GM08714 (cell line): Measurements from ENCODE around the gene YIPF2.

Source experiments
- H3K4me3 ChIP-seq: fragments of 200-500 bp; sonication (Bioruptor generic); 2 replicates; pipeline ENCODE4 v1.5.1; 2014; ENCODE audit warnings: mild to moderate bottlenecking, low read length, inconsistent platforms
- ZNF274 ChIP-seq: IDR thresholded peaks from 2 replicates; pipeline ENCODE4 v1.6.1; 2012; ENCODE audit warnings: mild to moderate bottlenecking, low read depth, low read length

YIPF2 gene

DNA sequence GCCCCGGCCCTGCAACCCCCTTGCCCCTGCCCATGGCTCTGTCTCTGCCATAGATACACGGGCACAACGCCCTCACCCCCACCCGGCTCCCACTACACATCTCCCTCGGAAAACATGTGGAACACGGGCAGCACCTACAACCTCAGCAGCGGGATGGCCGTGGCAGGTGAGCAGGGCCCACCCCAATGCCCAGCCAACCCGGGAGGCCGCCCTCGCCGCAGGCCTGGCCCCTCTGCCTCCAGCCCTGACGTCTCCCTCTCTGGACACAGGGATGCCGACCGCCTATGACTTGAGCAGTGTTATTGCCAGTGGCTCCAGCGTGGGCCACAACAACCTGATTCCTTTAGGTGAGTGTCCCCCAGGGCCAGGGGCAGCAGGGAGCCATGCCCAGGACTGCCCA is 7.7 kb downstream of the YIPF2 start:
- TF ChIP-seq ZNF274: no peak
- H3K4me3 ChIP-seq: no peak overlapping the region

DNA sequence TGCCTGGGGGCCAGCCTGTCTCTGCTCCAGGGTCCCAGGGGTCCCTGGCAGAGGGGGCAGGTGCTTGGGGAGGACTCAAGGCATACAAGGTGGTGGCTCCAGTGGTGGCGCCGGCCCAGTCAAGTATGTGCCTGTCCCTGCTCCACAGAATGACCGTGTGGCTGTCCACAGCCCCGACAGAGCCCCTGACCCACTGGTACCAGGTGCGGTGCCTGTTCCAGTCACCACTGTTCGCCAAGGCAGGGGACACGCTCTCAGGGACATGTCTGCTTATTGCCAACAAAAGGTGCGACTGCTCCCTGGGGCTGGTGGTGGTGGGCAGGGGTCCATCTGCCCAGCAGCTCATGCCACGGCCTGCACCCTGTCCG is 8.2 kb downstream of the YIPF2 start:
- H3K4me3 ChIP-seq: no peak overlapping the region
- TF ChIP-seq ZNF274: no peak

DNA sequence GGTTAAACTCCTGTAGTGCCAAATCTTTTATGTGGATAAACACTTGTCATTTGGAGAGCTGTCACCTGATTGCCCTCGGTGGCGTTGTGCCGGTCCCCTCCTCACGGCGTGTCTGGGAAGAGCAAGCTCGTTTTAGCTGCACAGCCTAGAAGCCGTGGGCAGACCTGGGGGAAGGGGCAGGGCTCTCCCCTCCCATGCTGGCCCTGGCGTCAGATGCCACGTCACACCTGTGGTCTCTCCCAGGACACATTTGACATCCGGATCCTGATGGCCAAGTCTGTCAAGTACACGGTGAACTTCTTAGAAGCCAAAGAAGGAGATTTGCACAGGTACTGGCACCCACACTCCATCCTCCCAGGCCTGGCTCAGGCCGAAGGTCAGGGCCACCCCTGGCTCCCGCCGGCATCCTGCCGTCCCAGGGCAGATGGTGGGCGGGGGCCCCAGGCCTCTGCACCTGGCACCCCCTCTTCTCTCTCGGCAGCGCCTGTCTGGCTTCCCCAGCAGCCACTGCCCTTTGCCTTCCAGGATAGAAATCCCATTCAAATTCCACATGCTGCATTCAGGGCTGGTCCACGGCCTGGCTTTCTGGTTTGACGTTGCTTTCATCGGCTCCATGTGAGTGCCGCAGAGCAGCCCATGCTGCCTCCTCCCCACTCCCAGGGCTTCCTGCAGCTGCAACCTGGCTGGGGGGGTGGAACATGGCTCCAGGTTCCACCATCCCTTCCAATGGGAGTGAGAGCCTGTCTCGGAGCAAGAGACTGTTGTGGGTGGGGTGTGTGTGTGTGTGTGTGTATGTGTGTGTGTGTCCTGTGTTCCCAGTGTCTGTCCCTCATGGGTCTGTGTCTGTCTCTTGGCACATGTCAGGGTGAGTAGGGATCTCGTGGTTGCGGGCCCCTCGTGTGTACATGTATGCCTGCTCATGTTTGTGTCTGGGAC is 8.8 kb downstream of the YIPF2 start:
- H3K4me3 ChIP-seq: no peak overlapping the region
- no peak for TF ChIP-seq ZNF274

DNA sequence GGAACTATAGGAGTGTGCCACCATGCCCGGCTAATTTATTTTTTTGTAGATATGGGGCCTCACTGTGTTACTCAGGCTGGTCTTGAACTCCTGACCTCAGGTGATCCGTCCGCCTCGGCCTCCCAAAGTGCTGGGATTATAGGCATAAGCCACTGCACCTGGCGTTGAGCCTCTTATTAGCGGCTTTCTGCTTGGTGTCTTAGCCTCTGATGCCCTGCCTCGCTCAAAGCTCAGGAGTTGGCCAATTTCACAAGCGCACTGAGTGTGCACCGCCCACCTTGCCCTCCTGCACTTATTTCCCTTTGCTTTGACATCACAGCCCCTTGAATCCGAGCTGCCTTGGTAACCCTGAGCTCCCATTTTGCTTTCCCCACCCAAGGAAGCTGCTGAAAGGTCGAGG is 10.1 kb downstream of the YIPF2 start:
- no peak overlapping the region for H3K4me3 ChIP-seq
- no peak for TF ChIP-seq ZNF274

DNA sequence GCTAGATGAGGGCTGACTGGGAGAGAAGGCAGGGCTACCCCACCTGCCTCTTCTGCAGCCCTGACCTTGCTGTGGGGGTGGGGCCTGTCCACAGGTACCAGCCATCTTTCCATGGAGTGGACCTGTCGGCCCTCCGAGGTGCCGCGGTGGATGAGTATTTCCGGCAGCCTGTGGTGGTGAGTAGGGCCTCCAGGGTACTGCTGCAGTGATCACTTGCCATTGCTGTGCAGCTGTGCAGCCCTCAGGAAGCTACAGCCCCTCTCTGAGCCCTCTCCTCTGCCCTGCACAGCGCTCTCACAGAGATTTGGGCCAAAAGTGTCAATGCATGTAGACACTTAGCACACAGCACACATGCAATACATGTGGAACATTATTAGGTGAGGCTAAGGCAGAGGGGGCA is 11.8 kb downstream of the YIPF2 start:
- no peak for TF ChIP-seq ZNF274
- H3K4me3 ChIP-seq: no peak overlapping the region

DNA sequence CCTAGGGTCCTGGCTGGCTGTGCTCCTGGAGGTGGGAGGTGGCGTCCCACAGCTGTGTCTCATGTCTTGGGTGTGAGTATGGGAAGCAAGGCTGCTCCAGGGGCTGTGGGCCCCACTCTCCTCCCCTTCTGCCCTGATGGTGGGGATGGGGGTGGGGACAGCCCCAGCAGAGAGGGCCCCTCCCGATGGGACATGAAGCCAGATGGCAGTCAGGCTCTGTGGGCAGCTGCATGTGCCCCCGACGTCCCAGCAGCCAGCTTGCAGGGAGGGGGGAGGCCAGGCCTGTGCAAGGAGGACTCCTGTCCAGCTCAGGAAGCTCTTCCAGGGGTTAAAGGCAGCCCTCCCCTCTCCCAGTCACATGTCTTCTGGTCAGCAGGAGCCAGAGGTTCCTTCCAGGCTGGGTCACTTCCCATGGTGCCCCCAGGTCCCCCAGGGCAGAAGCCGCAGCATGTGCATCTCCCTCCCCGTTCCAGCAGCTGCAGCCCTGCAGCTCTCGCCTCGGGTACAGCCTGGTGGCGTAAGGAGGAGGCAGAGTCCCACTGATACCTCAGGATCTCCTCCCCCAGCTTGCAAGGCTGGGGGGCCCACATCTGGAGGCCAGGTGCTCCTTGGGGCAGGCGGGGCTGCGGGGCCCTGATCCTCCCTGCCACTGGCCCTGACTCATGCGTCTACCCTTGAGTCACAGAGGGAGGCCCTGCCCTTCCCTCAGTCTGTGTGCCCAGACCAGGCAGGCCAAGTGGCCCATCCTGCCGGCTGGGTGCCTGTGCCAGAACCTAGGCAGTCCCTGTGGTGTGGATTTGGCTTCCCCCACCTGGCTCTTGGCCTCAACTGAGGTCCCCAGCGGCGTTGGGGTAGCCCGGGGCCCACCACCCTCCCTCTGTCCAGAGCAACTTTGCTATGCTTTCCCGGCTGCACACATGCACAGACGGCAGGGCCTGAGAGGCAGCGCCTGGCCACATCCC is 13.0 kb downstream of the YIPF2 start:
- no peak for TF ChIP-seq ZNF274
- no peak overlapping the region for H3K4me3 ChIP-seq

DNA sequence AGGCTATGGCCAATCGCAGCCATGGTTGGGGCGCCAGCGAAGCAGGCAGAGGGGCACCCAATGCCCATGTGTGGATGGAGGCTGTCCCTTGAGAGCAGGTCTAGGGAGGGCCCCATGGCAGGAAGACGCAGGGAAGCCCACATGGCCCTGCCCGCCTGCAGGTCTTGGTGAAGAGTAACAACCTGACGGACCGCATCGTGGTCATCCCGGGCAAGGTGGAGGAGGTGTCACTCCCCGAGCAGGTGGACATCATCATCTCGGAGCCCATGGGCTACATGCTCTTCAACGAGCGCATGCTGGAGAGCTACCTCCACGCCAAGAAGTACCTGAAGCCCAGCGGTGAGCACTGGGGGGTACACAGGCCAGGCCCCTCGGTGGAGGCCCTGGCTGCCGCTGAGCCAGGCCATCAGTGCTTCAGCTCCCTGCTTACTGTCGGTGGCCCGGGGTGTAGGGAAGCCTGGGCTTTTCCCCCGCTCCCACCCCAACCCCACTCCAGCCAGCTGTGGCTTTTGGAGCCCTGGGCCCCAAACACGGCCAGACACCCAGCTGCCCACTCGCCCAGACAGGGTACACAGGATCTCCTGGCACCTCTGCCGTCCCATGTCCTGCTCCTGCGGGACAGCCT is 14.6 kb downstream of the YIPF2 start:
- no peak for TF ChIP-seq ZNF274
- H3K4me3 ChIP-seq: no peak overlapping the region

DNA sequence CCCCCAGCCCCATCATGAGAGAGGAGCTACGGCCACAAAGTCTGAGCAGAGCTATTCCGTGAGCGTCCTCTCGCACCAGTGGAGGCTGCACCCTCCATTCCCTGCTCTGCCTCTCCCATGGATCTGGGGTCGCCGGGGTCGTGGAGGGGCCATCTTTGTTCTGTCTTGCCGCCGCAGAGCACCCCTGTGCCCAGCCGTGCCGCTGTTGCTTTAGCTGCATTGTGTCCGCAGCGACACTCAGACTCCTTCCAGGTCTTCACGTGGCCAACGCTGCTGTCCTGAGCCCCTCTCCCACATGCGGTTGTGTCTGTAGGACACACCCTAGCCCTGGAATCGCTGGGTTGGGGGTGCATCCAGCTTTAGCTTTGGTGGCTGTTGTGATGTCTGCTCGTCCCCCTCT is 15.8 kb downstream of the YIPF2 start:
- no peak for TF ChIP-seq ZNF274
- no peak overlapping the region for H3K4me3 ChIP-seq

DNA sequence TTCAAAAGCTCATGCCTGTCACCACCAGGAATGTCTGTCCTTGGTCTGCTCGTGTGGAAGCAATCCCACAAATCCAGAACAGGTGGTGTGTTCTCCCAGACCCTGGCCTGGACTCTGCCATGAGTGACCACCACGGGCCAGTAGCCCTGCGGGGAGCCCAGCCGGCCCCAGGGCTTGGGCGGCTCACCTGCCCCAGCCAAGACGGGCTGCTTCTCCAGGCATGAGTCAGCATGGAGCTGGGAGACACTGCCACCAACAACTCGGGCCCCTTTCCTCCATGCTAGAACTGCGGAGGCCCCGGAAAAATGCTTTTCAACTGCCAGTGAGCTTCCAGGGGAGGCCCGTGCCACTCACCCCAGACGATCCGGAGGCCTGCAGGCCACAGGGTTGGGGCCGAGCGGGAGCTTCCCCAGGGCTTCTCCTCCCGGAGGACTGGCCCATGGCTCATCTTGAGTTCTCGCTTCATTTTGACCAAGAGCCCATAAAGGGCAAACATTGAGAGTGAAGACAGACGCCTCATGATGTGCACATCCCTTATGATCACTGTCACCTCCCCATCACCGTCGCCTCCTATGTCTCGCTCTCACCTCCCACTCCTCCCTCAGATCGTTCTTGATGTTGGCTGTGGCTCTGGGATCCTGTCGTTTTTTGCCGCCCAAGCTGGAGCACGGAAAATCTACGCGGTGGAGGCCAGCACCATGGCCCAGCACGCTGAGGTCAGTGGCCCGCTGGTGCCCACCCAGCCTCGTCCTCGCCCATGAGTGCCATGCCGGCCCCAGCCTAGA is 16.7 kb downstream of the YIPF2 start:
- TF ChIP-seq ZNF274: no peak
- H3K4me3 ChIP-seq: no peak overlapping the region

DNA sequence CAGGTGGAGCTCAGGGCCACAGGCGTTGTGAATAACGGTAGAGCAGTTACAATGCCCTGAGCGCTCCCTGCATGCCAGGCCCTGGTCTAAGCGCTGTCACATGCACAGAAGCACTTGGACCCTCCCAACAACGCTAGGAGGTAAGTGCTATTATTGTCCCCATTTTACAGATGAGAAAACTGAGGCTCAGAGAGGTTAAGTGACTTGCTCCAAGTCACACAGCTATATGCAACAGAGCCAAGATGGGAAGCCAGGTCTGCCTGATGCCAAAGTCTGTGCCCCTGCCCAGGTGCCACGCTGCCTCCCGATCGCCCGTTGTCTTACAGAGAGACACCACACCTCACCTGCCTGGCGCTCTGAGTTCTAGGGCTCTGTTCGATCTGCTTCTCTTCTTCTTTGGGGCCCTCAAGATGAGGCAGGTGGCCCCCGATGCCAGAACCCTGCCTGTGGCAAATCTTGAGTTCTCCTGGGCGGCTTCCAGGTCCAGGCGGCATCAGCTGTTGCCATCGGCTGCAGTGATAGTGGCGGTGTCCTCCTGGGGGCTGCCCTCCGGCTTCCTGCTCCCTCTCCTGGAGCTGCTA is 20.0 kb downstream of the YIPF2 start:
- no peak for TF ChIP-seq ZNF274
- H3K4me3 ChIP-seq: no peak overlapping the region

DNA sequence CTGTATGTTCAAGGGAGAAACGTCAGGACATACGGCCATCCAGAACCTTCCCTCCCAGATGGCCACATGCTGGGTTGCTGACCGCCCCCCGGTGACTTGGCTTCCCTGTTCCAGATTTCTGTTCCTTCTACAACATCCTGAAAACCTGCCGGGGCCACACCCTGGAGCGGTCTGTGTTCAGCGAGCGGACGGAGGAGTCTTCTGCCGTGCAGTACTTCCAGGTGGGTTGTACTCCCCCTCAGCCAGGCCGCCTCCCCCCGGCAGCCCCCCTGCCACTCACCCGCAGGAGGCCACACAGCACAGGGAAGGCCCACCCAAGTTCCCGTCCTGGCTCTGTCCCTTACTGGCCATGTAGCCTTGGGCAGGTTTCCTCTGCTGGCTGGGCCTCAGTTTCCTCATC is 20.5 kb downstream of the YIPF2 start:
- no peak for TF ChIP-seq ZNF274
- H3K4me3 ChIP-seq: no peak overlapping the region

DNA sequence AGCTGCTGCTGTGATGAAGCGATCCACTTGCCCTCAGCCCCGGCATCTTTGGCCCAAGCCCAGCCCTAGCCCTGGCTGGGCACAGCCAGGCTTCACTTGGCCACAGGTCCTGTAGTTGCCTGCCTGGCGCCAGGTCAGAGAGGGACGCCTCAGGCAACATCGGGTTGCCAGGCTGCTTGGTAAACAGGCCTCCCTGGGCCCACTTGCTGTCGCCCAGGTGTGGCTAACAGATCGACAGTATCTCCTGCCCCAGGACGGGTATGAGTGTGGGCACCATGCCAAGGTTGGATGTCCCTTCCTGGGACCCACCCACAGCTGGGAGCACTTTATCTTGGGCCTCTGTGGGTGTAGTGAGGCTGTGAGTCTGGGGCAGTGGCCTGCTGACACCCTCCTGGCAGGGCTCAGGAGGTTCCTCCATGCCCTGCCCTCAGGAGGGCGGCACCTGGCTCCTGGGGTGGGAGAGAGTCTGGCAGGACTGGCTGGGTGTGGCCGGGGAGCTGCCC is 29.2 kb downstream of the YIPF2 start:
- no peak overlapping the region for H3K4me3 ChIP-seq
- no peak for TF ChIP-seq ZNF274

DNA sequence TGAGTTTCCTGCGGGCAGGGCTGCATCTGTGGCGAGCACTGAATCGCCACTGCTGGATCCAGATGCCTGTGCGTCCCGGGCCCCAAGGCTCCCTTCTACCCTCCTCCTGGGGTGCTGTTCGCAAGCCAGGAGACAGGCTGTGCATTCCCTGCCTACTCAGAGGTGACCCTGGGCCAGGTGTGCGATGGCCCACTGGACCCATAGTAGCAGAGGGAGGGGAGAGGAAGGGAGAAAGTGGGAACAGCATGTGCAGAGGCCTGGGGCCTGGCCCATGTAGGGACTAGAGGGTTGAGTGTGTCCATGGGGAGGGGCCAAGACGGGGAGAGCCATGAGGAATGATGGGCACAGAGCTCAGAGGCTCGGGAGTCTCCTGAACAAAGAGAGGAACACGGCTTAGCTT is 29.8 kb downstream of the YIPF2 start:
- no peak for TF ChIP-seq ZNF274
- H3K4me3 ChIP-seq: no peak overlapping the region
